ENCODE measurements around the gene UCP3. TPM values are rescaled to one million over a fixed set of nuclear protein-coding genes. Genes with fewer than 3 reads are reported as not detected.

UCP3 gene, protein sequence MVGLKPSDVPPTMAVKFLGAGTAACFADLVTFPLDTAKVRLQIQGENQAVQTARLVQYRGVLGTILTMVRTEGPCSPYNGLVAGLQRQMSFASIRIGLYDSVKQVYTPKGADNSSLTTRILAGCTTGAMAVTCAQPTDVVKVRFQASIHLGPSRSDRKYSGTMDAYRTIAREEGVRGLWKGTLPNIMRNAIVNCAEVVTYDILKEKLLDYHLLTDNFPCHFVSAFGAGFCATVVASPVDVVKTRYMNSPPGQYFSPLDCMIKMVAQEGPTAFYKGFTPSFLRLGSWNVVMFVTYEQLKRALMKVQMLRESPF
- 0.37 TPM for polyA plus RNA-seq (2013, experiment 1 of 2; ENCODE audit: insufficient read length)
- 0.74 TPM for polyA plus RNA-seq (2013, experiment 2 of 2; ENCODE audit: insufficient read length)

DNA sequence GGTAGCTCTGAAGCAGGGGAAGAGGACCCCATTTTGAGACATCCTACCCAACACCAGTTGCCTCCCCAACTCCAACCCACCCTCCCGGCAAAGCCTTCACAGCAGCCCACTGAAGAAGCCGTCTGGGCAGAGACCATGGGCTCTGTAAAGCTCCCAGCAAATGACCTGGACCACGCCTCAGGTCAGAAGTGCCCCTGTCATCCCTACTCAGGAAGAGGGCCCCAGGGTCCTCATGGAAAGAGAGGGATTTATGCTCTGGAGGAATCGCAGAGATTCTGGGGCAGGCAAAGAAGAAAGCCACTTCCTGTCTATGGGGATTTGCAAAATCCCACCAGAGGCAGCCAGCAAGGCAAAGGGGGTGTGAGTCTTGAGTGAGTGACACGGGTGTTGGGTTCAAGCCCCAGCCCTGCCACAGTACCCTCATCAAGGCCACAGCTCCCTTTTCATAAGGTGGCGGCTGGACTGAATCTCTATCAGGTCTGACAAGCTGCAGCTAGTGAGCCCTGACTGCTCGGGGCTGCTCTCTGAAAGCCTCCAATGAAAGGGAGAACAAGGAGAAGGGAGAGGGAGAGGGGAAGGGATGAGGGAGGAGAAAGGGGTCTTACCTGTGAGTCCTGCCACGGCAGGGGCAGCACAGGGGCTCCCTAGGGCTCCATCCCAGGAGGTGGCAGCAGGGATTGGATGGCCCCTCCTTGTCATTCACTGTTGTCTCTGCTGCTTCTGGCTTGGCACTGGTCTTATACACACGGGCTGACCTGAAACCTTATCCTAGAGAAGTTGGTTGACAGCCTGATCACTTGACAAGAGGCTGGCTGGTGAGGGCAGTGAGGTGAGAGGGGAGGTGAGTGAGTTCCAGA is at the start of gene UCP3:
TSS of gene UCP3 (minus strand) at position 713 of the 857 bp plus-strand sequence. CDS start 2,043 bp downstream, outside the sequence.
- DNase-seq = no peak

GRCh38 chr11:74057249-74058151 is 48.6 kb upstream of the UCP3 start:
- peak; percentile 52 for DNase-seq

DNA sequence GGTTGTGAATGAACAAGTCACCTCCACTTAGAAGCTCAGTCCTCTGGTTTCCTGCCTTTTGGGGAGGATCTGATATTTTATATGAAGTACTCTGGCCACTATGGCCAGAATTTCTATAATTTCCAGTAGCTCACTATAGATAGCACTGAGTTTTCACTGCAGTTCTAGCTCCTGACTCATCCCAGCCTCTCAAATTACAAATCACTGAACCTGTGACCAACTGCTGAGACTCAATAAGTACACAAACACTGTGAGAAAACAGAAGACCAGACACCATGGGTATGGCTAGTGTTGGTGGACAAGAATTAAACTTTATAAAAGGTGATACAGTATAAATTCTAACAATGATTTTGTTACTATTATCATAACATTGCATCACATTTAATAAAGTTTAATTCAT is 47.1 kb upstream of the UCP3 start:
- peak; percentile 51 for DNase-seq

GRCh38 chr11:74050465-74050864 is 41.6 kb upstream of the UCP3 start:
- peak; percentile 45 for DNase-seq

DNA sequence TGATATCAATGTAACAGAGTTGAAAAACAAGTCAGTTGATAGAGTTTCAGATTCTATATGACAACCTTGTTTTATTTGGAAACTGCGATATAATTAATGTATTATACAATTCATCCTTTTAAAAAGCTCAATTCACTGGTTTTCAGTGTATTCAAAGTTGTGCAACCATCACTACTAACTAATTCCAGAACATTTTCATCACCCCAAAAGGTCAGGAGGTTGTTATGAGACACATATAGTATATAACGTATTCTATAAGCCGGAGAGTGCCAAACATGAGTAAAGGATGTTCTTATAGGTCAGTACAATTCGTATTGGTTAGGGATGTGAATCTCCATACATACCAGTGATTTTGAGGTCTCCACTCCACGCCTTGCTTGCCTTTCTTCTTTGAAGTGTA is 40.1 kb upstream of the UCP3 start:
- no peak for DNase-seq

DNA sequence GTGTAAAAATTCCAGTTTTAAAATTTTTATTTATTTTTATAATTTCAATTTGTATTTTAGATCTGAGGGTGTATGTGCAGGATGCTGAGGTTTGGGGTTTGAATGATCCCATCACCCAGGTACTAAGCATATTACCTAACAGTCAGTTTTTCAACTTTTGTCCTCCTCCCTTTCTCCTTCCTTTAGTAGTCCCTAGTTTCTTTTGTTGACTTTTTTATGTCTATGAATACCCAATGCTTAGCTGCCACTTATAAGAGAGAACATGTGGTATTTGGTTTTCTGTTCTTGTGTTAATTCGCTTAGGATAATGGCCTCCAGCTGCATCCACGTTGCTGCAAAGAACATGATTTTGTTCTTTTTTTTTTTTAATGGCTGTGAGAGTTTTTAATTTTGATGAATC is 35.7 kb upstream of the UCP3 start:
- no peak for DNase-seq

- DNase-seq = no peak
These were observed 34.6 kb upstream of the UCP3 start for GRCh38 chr11:74043450-74043849.

DNA sequence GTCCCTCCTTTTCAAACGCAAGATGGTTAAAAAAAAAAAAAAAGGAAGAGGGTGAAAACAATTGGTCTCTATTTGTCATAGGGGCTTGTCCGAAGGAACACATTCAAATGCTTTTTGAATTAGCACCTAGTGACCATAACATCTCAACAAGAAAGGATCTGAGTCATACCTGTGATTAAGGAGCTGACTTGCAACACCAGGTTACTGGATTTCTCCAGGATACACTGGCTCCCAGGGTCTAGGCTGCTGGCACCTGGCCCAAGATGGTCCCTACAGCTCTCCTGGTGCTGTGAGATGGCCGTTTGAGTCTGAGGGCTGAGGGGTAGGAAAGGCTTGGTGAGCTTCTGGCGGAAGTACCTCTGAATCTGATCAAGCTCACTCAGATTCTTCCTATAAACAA is 28.4 kb upstream of the UCP3 start:
- no peak for DNase-seq

DNA sequence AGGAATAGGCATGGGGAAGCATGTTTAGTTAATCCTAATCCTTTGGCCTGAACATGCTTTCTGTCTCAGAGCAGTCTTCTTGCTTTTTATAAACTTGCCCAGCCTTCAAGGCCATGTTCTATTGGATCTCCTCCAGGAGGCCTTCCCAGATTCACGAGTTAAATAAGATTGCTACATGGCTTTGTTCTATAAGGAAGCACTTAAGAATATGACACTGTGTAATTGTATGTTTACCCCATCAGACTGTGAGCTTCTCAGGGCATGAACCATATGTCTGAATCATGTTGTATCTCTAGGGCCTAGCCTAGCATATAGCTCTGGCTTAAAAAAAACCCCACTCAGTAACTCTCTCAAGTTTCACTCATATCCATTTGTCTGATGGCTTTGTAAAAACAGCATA is 26.4 kb upstream of the UCP3 start:
- no peak for DNase-seq

GRCh38 chr11:74033046-74033445 is 24.2 kb upstream of the UCP3 start:
- DNase-seq = no peak

GRCh38 chr11:74030723-74031676 is 22.1 kb upstream of the UCP3 start:
- DNase-seq = no peak

DNA sequence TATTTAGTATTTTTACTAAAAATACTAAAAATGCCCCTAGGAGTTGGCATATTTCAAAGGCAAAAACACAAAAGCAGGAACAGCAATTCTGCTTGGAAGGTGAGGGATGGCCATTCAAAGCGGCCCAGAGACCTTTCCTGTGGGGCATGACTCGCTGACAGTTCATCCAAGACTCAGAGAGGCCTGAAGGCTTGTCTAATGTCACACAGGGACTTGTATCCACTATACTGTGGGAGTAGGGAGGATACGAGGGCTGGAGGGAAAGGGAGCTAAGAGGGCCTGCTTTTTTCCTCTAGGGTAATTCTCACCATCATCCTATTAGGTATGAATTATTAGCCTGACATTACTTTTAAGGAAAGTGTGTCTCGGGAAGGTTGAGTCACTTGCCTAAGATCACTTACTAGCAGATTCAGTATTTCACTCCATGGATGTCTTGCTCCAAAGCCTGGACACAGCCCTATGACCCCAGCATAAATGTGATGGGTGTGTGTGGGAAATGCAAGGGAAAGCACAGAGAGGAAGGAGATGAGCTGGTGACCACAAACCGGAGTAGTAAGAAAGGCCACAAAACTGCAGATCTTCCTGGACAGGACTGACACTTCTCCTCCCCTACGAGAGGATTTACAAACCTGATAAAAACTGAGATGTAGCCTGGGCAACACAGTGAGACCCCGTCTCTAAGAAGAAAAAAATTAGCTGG is 16.7 kb upstream of the UCP3 start:
- peak; percentile 8 for DNase-seq

- DNase-seq = peak; percentile 83
These were observed 15.6 kb upstream of the UCP3 start for GRCh38 chr11:74024261-74025029.

GRCh38 chr11:74023276-74023675 is 14.4 kb upstream of the UCP3 start:
- DNase-seq = no peak

DNA sequence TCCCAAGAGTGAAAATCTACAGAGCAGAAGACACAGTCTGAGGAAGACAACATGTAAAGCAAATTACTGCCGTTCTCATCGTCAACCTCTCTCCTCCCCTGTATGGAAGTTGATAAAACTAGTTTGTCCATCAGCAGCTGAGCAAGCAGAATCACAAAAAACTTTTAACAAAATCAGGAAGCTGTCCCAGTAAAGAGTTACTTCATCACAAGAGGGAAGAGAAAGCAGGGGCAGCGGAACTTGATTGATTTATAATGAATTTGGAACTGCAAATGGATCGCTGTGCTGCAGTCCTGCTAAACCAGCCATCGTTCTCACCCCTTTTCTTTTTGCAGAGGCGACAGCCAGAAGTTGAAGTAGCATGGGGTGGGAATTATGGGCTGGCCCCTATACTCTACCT is 13.7 kb upstream of the UCP3 start:
- DNase-seq = no peak

GRCh38 chr11:74021998-74022397 is 13.1 kb upstream of the UCP3 start:
- DNase-seq = no peak

- DNase-seq = no peak
These were observed 11.7 kb upstream of the UCP3 start for GRCh38 chr11:74020539-74020938.

GRCh38 chr11:74019860-74020259 is 11.0 kb upstream of the UCP3 start:
- no peak for DNase-seq

- no peak for DNase-seq
These were observed 10.3 kb upstream of the UCP3 start for GRCh38 chr11:74019104-74019738.
